WERI-Rb-1 (cell line): Measurements from ENCODE around the gene RGSL1.

Source experiments
- DNase-seq: peaks from one replicate; pipeline ENCODE4 v3.0.0-alpha.2; 2020
- H3K27ac ChIP-seq: fragments of 250-450 bp; sonication (Bioruptor Pico); 2 replicates; pipeline ENCODE4 v1.5.1; 2020; ENCODE audit warnings: mild to moderate bottlenecking, moderate library complexity
- H3K27me3 ChIP-seq: fragments of 250-450 bp; sonication (Bioruptor Pico); 2 replicates; pipeline ENCODE4 v1.5.1; 2021; ENCODE audit warnings: mild to moderate bottlenecking, low read depth, moderate library complexity; ENCODE audit not compliant: insufficient read depth, severe bottlenecking
- H3K36me3 ChIP-seq: fragments of 250-450 bp; sonication (Bioruptor Pico); 2 replicates; pipeline ENCODE4 v1.5.1; 2020; ENCODE audit warnings: mild to moderate bottlenecking, moderate library complexity
- H3K4me3 ChIP-seq: 2 replicates; pipeline ENCODE4 v1.5.1; 2011; ENCODE audit warnings: low read depth, mild to moderate bottlenecking, control low read depth, low read length
- H3K9me3 ChIP-seq: fragments of 250-450 bp; sonication (Bioruptor Pico); 2 replicates; pipeline ENCODE4 v1.5.1; 2021; ENCODE audit warnings: mild to moderate bottlenecking, moderate library complexity; ENCODE audit not compliant: severe bottlenecking
- CTCF ChIP-seq: IDR thresholded peaks from 2 replicates; pipeline ENCODE4 v1.5.1; 2011; ENCODE audit warnings: low read depth, mild to moderate bottlenecking, control low read depth, inconsistent platforms, low read length

RGSL1 gene

GRCh38 chr1:182604175-182605164 lies 154.5 kb downstream of the RGSL1 start, which contains the start of gene RGS16:
Gene RGS16, minus strand, starts transcription at chr1:182604389. Its CDS starts 130 bp downstream, at chr1:182604259.
- Histone ChIP-seq H3K9me3 (no peaks in the 10 kb centered on the region), H3K36me3 (no peaks in the 10 kb centered on the region), H3K27ac (no peak within 1 kb of the TSS), H3K4me3 (no peak within 1 kb of the TSS), H3K27me3 (no peaks in the 10 kb centered on the region)
- TF ChIP-seq CTCF, result no peak
- DNase-seq, result no peak

GRCh38 chr1:182607566-182607965 lies 157.6 kb downstream of the RGSL1 start:
- no peak for DNase-seq
- no peaks in the 10 kb centered on the region for H3K27me3 ChIP-seq
- H3K27ac ChIP-seq, result no peak overlapping the region
- H3K36me3 ChIP-seq, result no peaks in the 10 kb centered on the region
- no peak for TF ChIP-seq CTCF
- no peak overlapping the region for H3K4me3 ChIP-seq
- no peaks in the 10 kb centered on the region for H3K9me3 ChIP-seq

GRCh38 chr1:182608236-182608635 lies 158.3 kb downstream of the RGSL1 start:
- DNase-seq, result no peak
- no peaks in the 10 kb centered on the region for H3K36me3 ChIP-seq
- H3K4me3 ChIP-seq, result no peak overlapping the region
- no peak for TF ChIP-seq CTCF
- no peak overlapping the region for H3K27ac ChIP-seq
- no peaks in the 10 kb centered on the region for H3K9me3 ChIP-seq
- no peaks in the 10 kb centered on the region for H3K27me3 ChIP-seq

GRCh38 chr1:182608845-182609610 lies 159.1 kb downstream of the RGSL1 start:
- Histone ChIP-seq H3K36me3 (no peaks in the 10 kb centered on the region), H3K9me3 (no peaks in the 10 kb centered on the region), H3K27ac (no peak overlapping the region), H3K27me3 (no peaks in the 10 kb centered on the region), H3K4me3 (no peak overlapping the region)
- DNase-seq, result no peak
- TF ChIP-seq CTCF, result no peak
